Tibial nerve (tissue), 4 donors: ENCODE measurements around the gene TM9SF2.

Experiments
- EP300 ChIP-seq, 2 donors: sonication (generic); formaldehyde crosslinking; IDR thresholded peaks; one replicate each; pipeline ENCODE4 v1.6.1; 2017; ENCODE audit warnings: antibody characterized with exemption in 2 of 2, mild to moderate bottlenecking in 1 of 2
- TF ChIP-seq, protein P1 (sequence below), 5 experiments: fragments of 200-600 bp in 3 of 5; fragments of 450-650 bp in 2 of 5; sonication (generic) in 3 of 5; IDR thresholded peaks; one replicate each; pipeline ENCODE4 v1.5.1; 2016 to 2019; ENCODE audit warnings: antibody characterized with exemption in 5 of 5, mild to moderate bottlenecking in 3 of 5, moderate library complexity in 2 of 5

DNA sequence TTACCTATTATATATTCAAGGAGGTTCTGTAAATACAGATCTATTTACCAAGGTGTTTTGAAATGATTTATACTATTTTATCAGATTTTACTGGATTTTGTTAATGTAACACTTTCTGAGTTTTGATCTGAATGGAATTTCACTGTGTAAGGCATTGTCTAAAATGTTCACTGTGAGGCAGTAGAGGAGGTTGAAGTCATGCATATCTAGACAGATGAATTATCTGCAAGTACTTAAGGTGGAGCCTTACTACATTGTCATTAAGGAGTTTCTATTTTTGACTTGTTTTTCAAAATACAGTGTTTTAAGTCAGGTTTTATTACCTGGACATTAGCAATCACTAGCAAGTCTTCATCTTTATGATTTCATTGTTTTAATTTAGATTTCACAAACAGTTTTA lies 62.1 kb downstream of the TM9SF2 start:
- TF ChIP-seq, protein P1, sequence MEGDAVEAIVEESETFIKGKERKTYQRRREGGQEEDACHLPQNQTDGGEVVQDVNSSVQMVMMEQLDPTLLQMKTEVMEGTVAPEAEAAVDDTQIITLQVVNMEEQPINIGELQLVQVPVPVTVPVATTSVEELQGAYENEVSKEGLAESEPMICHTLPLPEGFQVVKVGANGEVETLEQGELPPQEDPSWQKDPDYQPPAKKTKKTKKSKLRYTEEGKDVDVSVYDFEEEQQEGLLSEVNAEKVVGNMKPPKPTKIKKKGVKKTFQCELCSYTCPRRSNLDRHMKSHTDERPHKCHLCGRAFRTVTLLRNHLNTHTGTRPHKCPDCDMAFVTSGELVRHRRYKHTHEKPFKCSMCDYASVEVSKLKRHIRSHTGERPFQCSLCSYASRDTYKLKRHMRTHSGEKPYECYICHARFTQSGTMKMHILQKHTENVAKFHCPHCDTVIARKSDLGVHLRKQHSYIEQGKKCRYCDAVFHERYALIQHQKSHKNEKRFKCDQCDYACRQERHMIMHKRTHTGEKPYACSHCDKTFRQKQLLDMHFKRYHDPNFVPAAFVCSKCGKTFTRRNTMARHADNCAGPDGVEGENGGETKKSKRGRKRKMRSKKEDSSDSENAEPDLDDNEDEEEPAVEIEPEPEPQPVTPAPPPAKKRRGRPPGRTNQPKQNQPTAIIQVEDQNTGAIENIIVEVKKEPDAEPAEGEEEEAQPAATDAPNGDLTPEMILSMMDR (IDR thresholded peaks at IDR 0.05): no peak
- TF ChIP-seq EP300 (IDR thresholded peaks at IDR 0.05): no peak
